Chondrocyte (in vitro differentiated cells): Measurements from ENCODE around the gene RCL1. TPM values are rescaled to one million over a fixed set of nuclear protein-coding genes. Genes with fewer than 3 reads are reported as not detected.
A peak's percentile ranks its signal among the peaks of the same experiment; 100 is the strongest.
"Not testable (repeated sequence)": the region's sequence is repeated elsewhere in the genome, so short reads cannot be mapped to it uniquely, and the experiment has no call there.

ENCODE experiments used
- DNase-seq: peaks from one replicate; pipeline ENCODE4 v3.0.0; 2021; ENCODE audit warnings: mixed read lengths, low spot score
- H3K27ac Mint-ChIP-seq: one replicate; pipeline ENCODE4 v1.8.0; 2021; ENCODE audit warnings: mild to moderate bottlenecking, moderate library complexity, mixed read lengths; ENCODE audit not compliant: unreplicated experiment
- H3K27me3 Mint-ChIP-seq: 2 replicates; pipeline ENCODE4 v1.8.0; 2021; ENCODE audit warnings: low read depth, mixed read lengths
- H3K36me3 Mint-ChIP-seq: 2 replicates; pipeline ENCODE4 v1.8.0; 2021; ENCODE audit warnings: low read depth, mixed read lengths
- H3K4me1 Mint-ChIP-seq: 2 replicates; pipeline ENCODE4 v1.8.0; 2021; ENCODE audit warnings: low read depth, mild to moderate bottlenecking, mixed read lengths
- H3K4me3 Mint-ChIP-seq: one replicate; pipeline ENCODE4 v1.8.0; 2021; ENCODE audit warnings: mild to moderate bottlenecking, moderate library complexity, mixed read lengths; ENCODE audit not compliant: unreplicated experiment
- H3K9me3 Mint-ChIP-seq: 2 replicates; pipeline ENCODE4 v1.8.0; 2021; ENCODE audit warnings: low read depth, mixed read lengths
- total RNA-seq: library from RNA; stranded (reverse); gene quantifications from 3 replicates; pipeline ENCODE4 v1.2.1, GENCODE V29; 2021
- TF ChIP-seq, protein P1 (sequence below): fragments of 200-600 bp; sonication (generic); IDR thresholded peaks from 2 replicates; pipeline ENCODE4 v1.5.0; 2021; ENCODE audit warnings: antibody characterized with exemption, mild to moderate bottlenecking, moderate library complexity

The RCL1 gene
- total RNA-seq, 1 donor from 2014 or later: 8.6 TPM

DNA sequence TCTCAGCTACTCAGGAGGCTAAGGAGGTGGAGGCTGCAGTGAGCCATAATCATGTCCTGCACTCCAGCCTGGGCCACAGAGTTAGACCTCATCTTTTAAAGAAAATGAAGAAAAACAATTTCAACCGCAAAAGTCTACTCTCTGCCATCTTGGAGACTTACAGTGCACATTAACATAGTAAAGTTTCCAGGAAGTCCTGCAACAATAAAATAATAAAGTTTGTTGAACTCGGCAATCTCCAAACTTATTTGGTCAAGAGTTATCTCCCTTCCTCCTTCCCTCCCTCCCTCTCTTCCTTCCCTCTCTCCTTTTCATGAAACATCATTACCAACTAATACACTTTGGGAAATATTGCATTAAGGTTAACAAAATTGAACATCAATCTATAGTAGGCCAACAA is 98.2 kb downstream of the RCL1 start:
- DNase-seq: no peak
- TF ChIP-seq, protein P1, sequence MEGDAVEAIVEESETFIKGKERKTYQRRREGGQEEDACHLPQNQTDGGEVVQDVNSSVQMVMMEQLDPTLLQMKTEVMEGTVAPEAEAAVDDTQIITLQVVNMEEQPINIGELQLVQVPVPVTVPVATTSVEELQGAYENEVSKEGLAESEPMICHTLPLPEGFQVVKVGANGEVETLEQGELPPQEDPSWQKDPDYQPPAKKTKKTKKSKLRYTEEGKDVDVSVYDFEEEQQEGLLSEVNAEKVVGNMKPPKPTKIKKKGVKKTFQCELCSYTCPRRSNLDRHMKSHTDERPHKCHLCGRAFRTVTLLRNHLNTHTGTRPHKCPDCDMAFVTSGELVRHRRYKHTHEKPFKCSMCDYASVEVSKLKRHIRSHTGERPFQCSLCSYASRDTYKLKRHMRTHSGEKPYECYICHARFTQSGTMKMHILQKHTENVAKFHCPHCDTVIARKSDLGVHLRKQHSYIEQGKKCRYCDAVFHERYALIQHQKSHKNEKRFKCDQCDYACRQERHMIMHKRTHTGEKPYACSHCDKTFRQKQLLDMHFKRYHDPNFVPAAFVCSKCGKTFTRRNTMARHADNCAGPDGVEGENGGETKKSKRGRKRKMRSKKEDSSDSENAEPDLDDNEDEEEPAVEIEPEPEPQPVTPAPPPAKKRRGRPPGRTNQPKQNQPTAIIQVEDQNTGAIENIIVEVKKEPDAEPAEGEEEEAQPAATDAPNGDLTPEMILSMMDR: no peak
- Mint-ChIP-seq H3K4me1 (peaks cover 13% of the 10 kb centered on the region), H3K9me3 (peaks cover 7% of the 10 kb centered on the region), H3K27ac (no peak overlapping the region), H3K4me3 (no peak overlapping the region), H3K27me3 (no peaks in the 10 kb centered on the region), H3K36me3 (no peaks in the 10 kb centered on the region)

DNA sequence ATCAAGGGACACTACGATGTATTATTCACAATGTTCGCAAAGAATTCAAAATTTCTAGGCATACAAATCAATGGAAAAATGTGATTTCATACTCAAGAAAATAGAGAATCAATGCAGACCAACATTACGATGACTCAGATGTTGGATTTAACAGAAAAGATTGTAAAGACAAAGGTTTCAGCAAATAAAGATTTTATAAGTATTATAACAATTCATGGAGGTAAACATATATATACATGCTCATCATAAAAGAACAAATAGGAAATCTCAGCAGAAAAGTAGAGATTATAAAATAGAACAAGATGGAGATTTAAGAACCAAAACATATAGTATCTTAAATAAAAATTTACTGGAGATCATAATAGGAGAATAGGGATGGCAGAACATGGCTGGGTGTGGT is 98.9 kb downstream of the RCL1 start:
- DNase-seq: no peak
- H3K4me1 Mint-ChIP-seq: peaks cover 13% of the 10 kb centered on the region
- TF ChIP-seq, protein P1: no peak
- no peak overlapping the region for H3K4me3 Mint-ChIP-seq
- H3K9me3 Mint-ChIP-seq: peaks cover 7% of the 10 kb centered on the region
- no peaks in the 10 kb centered on the region for H3K27me3 Mint-ChIP-seq
- H3K27ac Mint-ChIP-seq: no peak overlapping the region
- no peaks in the 10 kb centered on the region for H3K36me3 Mint-ChIP-seq

DNA sequence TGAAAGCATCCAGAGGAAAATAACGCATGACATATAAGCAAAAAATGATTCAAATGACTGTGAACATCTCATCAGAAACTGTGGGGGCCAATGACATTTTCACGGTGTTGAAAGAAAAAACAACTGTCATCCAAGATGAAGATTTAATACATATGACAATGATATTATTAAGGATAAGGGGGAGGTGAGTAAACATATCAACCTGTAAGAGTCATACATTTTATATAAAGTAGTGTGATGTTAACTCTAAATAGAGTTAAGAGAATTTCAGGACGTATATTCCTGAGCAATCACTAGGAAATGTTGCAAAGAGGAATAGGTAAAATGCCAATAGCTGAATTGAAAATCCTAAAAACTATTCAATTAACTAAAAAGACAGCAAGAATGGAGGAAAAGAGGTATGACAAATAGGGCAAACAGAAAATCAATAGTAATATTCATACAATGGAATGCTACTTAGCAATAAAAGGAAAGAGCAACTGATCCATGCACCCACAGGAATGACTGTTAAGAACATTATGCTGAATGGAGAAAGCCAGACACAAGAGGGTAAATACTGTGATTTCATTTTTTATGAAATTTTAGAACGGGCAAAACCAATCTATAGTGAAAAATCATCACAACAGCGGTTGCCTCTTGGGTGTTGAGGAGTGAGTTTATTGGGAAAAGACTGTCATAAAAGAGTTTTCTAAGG is 99.9 kb downstream of the RCL1 start:
- Mint-ChIP-seq H3K4me3 (no peak overlapping the region), H3K9me3 (peaks cover 11% of the 10 kb centered on the region), H3K27ac (no peak overlapping the region), H3K27me3 (no peaks in the 10 kb centered on the region), H3K36me3 (no peaks in the 10 kb centered on the region), H3K4me1 (peaks cover 9% of the 10 kb centered on the region)
- DNase-seq: no peak
- TF ChIP-seq, protein P1: no peak

DNA sequence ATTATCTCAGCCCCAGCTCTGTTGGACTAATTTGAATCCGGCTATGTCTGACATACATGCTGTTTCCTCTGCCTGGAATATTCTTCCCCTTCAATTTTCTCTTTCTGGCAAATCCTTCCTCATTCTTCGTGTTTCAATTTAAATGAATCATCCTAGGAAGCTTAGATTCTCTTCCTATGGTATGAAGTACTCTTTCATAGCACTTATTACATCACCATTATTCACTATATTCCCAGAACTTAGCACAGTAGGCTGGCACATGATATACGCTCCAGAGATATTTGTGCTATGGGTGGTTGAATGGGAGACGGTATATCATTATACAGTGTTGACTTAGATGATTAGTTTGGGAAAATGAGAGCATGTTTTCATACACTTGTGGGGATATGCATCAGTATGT is 101.3 kb downstream of the RCL1 start:
- TF ChIP-seq, protein P1: no peak
- Mint-ChIP-seq H3K9me3 (peaks cover 21% of the 10 kb centered on the region), H3K4me3 (no peak overlapping the region), H3K36me3 (peaks cover 6% of the 10 kb centered on the region), H3K27me3 (no peaks in the 10 kb centered on the region), H3K4me1 (peaks cover 5% of the 10 kb centered on the region), H3K27ac (no peak overlapping the region)
- DNase-seq: no peak

DNA sequence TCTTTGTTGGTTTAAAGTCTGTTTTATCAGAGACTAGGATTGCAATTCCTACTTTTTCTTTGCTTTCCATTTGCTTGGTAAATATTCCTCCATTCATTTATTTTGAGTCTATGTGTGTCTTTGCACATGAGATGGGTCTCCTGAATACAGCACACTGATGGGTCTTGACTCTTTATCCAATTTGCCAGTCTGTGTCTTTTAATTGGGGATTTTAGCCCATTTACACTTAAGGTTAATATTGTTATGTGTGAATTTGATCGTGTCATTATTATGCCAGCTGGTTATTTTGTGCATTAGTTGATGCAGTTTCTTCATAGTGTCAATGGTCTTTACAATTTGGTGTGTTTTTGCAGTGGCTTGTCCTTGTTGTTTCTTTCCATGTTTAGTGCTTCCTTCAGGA is 107.1 kb downstream of the RCL1 start:
- Mint-ChIP-seq H3K36me3 (peaks cover 15% of the 10 kb centered on the region), H3K9me3 (peaks cover 29% of the 10 kb centered on the region), H3K4me1 (peaks cover 21% of the 10 kb centered on the region)
- H3K27ac Mint-ChIP-seq, H3K4me3 Mint-ChIP-seq, H3K27me3 Mint-ChIP-seq, DNase-seq: not testable (repeated sequence)

DNA sequence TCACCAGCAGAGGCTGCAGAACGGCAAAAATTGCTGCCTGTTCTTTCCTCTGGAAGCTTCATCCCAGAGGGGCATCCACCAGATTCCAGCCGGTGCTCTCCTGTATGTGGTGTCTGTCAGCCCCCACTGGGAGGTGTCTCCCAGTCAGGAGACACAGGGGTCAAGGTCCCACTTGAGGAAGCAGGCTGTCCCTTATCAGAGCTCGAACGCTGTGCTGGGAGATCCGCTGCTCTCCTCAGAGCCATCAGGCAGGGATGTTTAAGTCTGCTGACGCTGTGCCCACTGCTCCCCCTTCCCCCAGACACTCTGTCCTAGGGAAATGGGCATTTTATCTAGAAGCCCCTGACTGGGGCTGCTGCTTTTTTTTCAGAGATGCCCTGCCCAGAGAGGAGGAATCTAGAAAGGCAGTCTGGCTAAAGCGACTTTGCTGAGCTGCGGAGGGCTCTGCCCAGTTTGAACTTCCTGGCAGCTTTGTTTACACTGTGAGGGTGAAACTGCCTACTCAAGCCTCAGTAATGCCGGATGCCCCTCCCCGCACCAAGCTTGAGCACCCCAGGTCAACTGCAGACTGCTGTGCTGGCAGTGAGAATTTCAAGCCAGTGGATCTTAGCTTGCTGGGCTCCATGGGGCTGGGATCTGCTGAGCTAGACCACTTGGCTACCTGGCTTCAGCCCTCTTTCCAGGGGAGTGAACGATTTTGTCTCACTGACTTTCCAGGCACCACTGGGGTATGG is 108.8 kb downstream of the RCL1 start:
- Mint-ChIP-seq H3K36me3 (peaks cover 15% of the 10 kb centered on the region), H3K9me3 (peaks cover 29% of the 10 kb centered on the region), H3K4me1 (peaks cover 25% of the 10 kb centered on the region), H3K4me3 (peak overlapping the region; percentile 51)
- DNase-seq, H3K27ac Mint-ChIP-seq, H3K27me3 Mint-ChIP-seq: not testable (repeated sequence)
